K562 (cell line): ENCODE results near the gene XPC. TPM values are rescaled to one million over a fixed set of nuclear protein-coding genes. Genes with fewer than 3 reads are reported as not detected.
A peak's percentile ranks its signal among the peaks of the same experiment; 100 is the strongest.

Experiments used
- ATAC-seq: fragments of 200-7000 bp; cut with Tn5 transposase; 3 replicates; pipeline ENCODE4 v1.9.1; 2020; ENCODE audit warnings: moderate library complexity
- BruUV-seq: library from RNA; stranded (reverse); fragments of 400-500 nt; replicated peaks from 2 replicates; lab custom pipeline; 2021; lab: Mats Ljungman, UMichigan
- CTCF ChIA-PET: fragments of 300-600 bp; formaldehyde crosslinking; extraction: SDS; loops from one replicate; lab custom pipeline; 2021; ENCODE audit warnings: low intra/inter-chr PET ratio; lab: Yijun Ruan, JAX
- POLR2A ChIA-PET: fragments of 300-600, 350-650 bp; sonication (Branson Sonifier 250); formaldehyde crosslinking; extraction: SDS; loops from one replicate; lab custom pipeline; 2021; ENCODE audit warnings: antibody characterized with exemption, inconsistent platforms; lab: Yijun Ruan, JAX
- DNase-seq, 4 experiments: peaks; one replicate each; pipeline versions ENCODE4 v3.0.0 to v3.0.0-alpha.2; 2011 to 2018; ENCODE audit warnings: low spot score in 3 of 4, mixed read lengths in 3 of 4; ENCODE audit errors: extremely low read depth in 1 of 4
- FAIRE-seq: peaks from 2 replicates; lab custom pipeline; 2011; peaks lifted over from hg19 to GRCh38; lab: Jason Lieb, UNC
- H2AFZ ChIP-seq: 2 replicates; pipeline ENCODE4 v1.6.0; 2011; ENCODE audit warnings: low read depth, low read length, control low read depth, inconsistent platforms
- H3K27ac ChIP-seq: fragments of 200-600 bp; 3 replicates; pipeline ENCODE4 v1.8.0; 2011; ENCODE audit warnings: low read depth, mild to moderate bottlenecking, control low read depth, inconsistent platforms, low read length, moderate library complexity, mixed read lengths; ENCODE audit errors: extremely low read depth
- H3K27me3 ChIP-seq, 2 experiments: fragments of 300-600 bp in 1 of 2; 2 replicates in 1 of 2; 3 replicates in 1 of 2; pipeline versions ENCODE4 v1.6.0 to v1.8.0; 2011; ENCODE audit warnings: inconsistent platforms in 2 of 2, low read length in 2 of 2, mild to moderate bottlenecking in 1 of 2, mixed read lengths in 1 of 2, moderate library complexity in 1 of 2; ENCODE audit not compliant: control insufficient read depth in 2 of 2, insufficient read depth in 2 of 2
- H3K36me3 ChIP-seq: fragments of 300-600 bp; 3 replicates; pipeline ENCODE4 v1.8.0; 2011; ENCODE audit warnings: mild to moderate bottlenecking, low read length, inconsistent platforms; ENCODE audit not compliant: control insufficient read depth, insufficient read depth
- H3K4me1 ChIP-seq, 2 experiments: fragments of 200-600 bp in 1 of 2; replicated peaks in 1 of 2; 2 replicates in 1 of 2; 3 replicates in 1 of 2; pipeline versions ENCODE4 v1.5.1 to v1.8.0; 2011; ENCODE audit warnings: inconsistent platforms in 2 of 2, low read length in 2 of 2, mild to moderate bottlenecking in 1 of 2, mixed read lengths in 1 of 2, moderate library complexity in 1 of 2; ENCODE audit not compliant: control insufficient read depth in 2 of 2, insufficient read depth in 2 of 2
- H3K4me2 ChIP-seq: 2 replicates; pipeline ENCODE4 v1.6.1; 2011; ENCODE audit warnings: low read length, control low read depth, inconsistent platforms, mixed read lengths; ENCODE audit not compliant: insufficient read depth
- H3K4me3 ChIP-seq: fragments of 200-600 bp; sonication (generic), shearing (Covaris generic); 2 replicates; pipeline ENCODE4 v1.5.1; 2016; ENCODE audit warnings: control low read depth, inconsistent platforms
- H3K79me2 ChIP-seq: fragments of 200-600 bp; 3 replicates; pipeline ENCODE4 v1.8.0; 2011; ENCODE audit warnings: low read length, inconsistent platforms; ENCODE audit not compliant: control insufficient read depth, insufficient read depth
- H3K9ac ChIP-seq, 2 experiments: 2 replicates each; pipeline versions ENCODE4 v1.6.0 to v1.6.1; 2011; ENCODE audit warnings: low read depth in 2 of 2, low read length in 2 of 2, control low read depth in 1 of 2, inconsistent platforms in 1 of 2, mild to moderate bottlenecking in 1 of 2, mixed read lengths in 1 of 2; ENCODE audit not compliant: insufficient read depth in 1 of 2
- H3K9me1 ChIP-seq: one replicate; pipeline ENCODE4 v1.6.0; 2011; ENCODE audit warnings: inconsistent platforms, mild to moderate bottlenecking, low read length, moderate library complexity; ENCODE audit not compliant: control insufficient read depth, insufficient read depth
- H3K9me3 ChIP-seq: replicated peaks from 2 replicates; pipeline ENCODE4 v1.5.1; 2011; ENCODE audit warnings: low read depth, low read length, inconsistent platforms; ENCODE audit not compliant: control insufficient read depth, insufficient read depth
- H4K20me1 ChIP-seq: replicated peaks from 2 replicates; pipeline ENCODE4 v1.6.1; 2011; ENCODE audit warnings: low read length, inconsistent platforms, mixed read lengths; ENCODE audit not compliant: control insufficient read depth, insufficient read depth
- ARNT ChIP-seq, 2 experiments: fragments of 450-650 bp; IDR thresholded peaks; 2 replicates each; pipeline ENCODE4 v1.6.1; 2016; ENCODE audit warnings: mild to moderate bottlenecking in 1 of 2
- CBX3 ChIP-seq, 2 experiments: IDR thresholded peaks; 1 replicate in 1 of 2; 2 replicates in 1 of 2; pipeline ENCODE4 v1.6.1; 2012; ENCODE audit warnings: inconsistent platforms in 2 of 2, low read length in 2 of 2, borderline replicate concordance in 1 of 2, control low read depth in 1 of 2
- CSDE1 ChIP-seq, 2 experiments: fragments of 450-650 bp; IDR thresholded peaks; 2 replicates each; pipeline ENCODE4 v1.6.1; 2016; ENCODE audit warnings: mild to moderate bottlenecking in 1 of 2
- HDAC2 ChIP-seq: fragments of 450-650 bp; IDR thresholded peaks from 2 replicates; pipeline ENCODE4 v1.6.1; 2016; ENCODE audit warnings: mild to moderate bottlenecking
- IFI16 ChIP-seq: fragments of 250-450 bp; sonication (Bioruptor Pico); IDR thresholded peaks from 2 replicates; pipeline ENCODE4 v2.1.2; 2022; ENCODE audit warnings: mild to moderate bottlenecking, inconsistent platforms
- KAT7 ChIP-seq: sonication (generic); formaldehyde crosslinking; IDR thresholded peaks from 2 replicates; pipeline ENCODE4 v1.8.0; 2022; ENCODE audit warnings: missing genetic modification reagents, mild to moderate bottlenecking, borderline replicate concordance
- MLX ChIP-seq, 2 experiments: fragments of 450-650 bp in 1 of 2; sonication (generic) in 1 of 2; formaldehyde crosslinking; conservative IDR thresholded peaks; 2 replicates each; pipeline versions ENCODE4 v1.4.0 to v1.8.1; 2020 to 2022; ENCODE audit warnings: mild to moderate bottlenecking in 1 of 2, missing genetic modification reagents in 1 of 2
- MXI1 ChIP-seq: IDR thresholded peaks from 2 replicates; pipeline ENCODE4 v1.6.1; 2011; ENCODE audit warnings: low read depth, mild to moderate bottlenecking, improper control_type of control experiment, low read length
- NBN ChIP-seq: fragments of 450-650 bp; IDR thresholded peaks from 2 replicates; pipeline ENCODE4 v1.6.1; 2016; ENCODE audit warnings: low read depth, mild to moderate bottlenecking
- NR2C2 ChIP-seq, 2 experiments: fragments of 200-800 bp in 1 of 2; sonication (Bioruptor generic) in 1 of 2; sonication (generic) in 1 of 2; formaldehyde crosslinking in 1 of 2; IDR thresholded peaks; 2 replicates each; pipeline versions ENCODE4 v1.6.1 to v1.8.0; 2016 to 2022; ENCODE audit warnings: mild to moderate bottlenecking in 1 of 2, missing compliant biosample characterization in 1 of 2, missing genetic modification characterization in 1 of 2, missing genetic modification reagents in 1 of 2
- NRF1 ChIP-seq, 2 experiments: fragments of 450-650 bp; IDR thresholded peaks in 1 of 2; conservative IDR thresholded peaks in 1 of 2; 2 replicates each; pipeline ENCODE4 v1.6.1; 2014; ENCODE audit warnings: mild to moderate bottlenecking in 2 of 2
- SOX6 ChIP-seq: fragments of 450-650 bp; IDR thresholded peaks from 2 replicates; pipeline ENCODE4 v1.6.1; 2014; ENCODE audit warnings: mild to moderate bottlenecking
- ZNF12 ChIP-seq: sonication (generic); formaldehyde crosslinking; IDR thresholded peaks from 2 replicates; pipeline ENCODE4 v1.4.0; 2020; ENCODE audit warnings: mild to moderate bottlenecking, missing genetic modification reagents
- ZNF274 ChIP-seq: IDR thresholded peaks from 2 replicates; pipeline ENCODE4 v1.6.1; 2011; ENCODE audit warnings: low read depth, mild to moderate bottlenecking, low read length, moderate library complexity, borderline replicate concordance
- ZNF644 ChIP-seq: fragments of 200-800 bp; sonication (Bioruptor generic); IDR thresholded peaks from 2 replicates; pipeline ENCODE4 v1.6.1; 2016; ENCODE audit warnings: low read depth, missing genetic modification characterization, missing compliant biosample characterization
- WGBS: fragments of 100-300 bp; shearing (Covaris generic); methylation state at CpG from one replicate; pipeline ENCODE4 v1.1.6; 2016; ENCODE audit warnings: low coverage, mixed read lengths; ENCODE audit not compliant: insufficient coverage; ENCODE audit errors: missing lambda C conversion rate; 5-methylcytosine and 5-hydroxymethylcytosine counted together
- in situ Hi-C: fragments of 300-500 bp; cut with MboI; formaldehyde crosslinking; loops from 4 replicates; pipeline ENCODE4 v1.15.0; 2018; ENCODE audit warnings: inconsistent platforms, mixed read lengths
- intact Hi-C: fragments of 100-400 bp; cut with micrococcal nuclease; formaldehyde crosslinking; loops from 2 replicates; pipeline ENCODE4 v1.14.2; 2022
- polyA plus RNA-seq, 8 experiments: library from polyadenylated mRNA; depleted of rRNA in 4 of 8; stranded (reverse) in 5 of 8; unstranded in 3 of 8; fragments of >200 nt; fragmentation: Nextera tagmentation in 2 of 8; fragmentation: Illumina TruSeq in 1 of 8; extraction: Ambion mirVana in 2 of 8; extraction: Trizol in 1 of 8; gene quantifications; 2 replicates each; pipeline versions ENCODE4 v1.2.1 to v1.2.3, GENCODE V29; 2011 to 2014; ENCODE audit warnings: inconsistent platforms in 1 of 8, missing spikeins in 1 of 8
- total RNA-seq, 7 experiments: library from RNA; depleted of rRNA in 6 of 7; stranded (reverse); fragments of >200 nt in 6 of 7; fragmentation: Illumina TruSeq in 2 of 7; extraction: Trizol in 2 of 7; gene quantifications; 2 replicates each; pipeline versions ENCODE4 v1.2.1 to v1.2.3, GENCODE V29; 2011 to 2021; ENCODE audit warnings: low replicate concordance in 1 of 7

The XPC gene
- total and polyA plus RNA-seq, 9 of the 15 experiments (the other 6 are each of a cell fraction or from before 2014, with no cell fraction given): 3.8 to 54.7 (median 41.3) TPM

GRCh38 chr3:14179795-14180194 is 1.4 kb upstream of the XPC start:
- H3K79me2 ChIP-seq: peaks cover 88% of the 10 kb centered on the region
- H3K27me3 ChIP-seq: no peaks in the 10 kb centered on the region
- in situ Hi-C loops: no loop called here
- ChIA-PET POLR2A (interaction anchor here (0.7 to 3.5 kb wide), 14 partner anchors 9 to 284 kb away, joined by 3 to 28 read pairs (median 7); no protein-coding TSS in a partner anchor), CTCF (no interaction called here)
- no peaks in the 10 kb centered on the region for H4K20me1 ChIP-seq
- peak overlapping the region; percentile 65 for H3K4me3 ChIP-seq
- intact Hi-C loops: loop anchor here (5.0 kb wide), 1 partner anchor 282 kb away; no protein-coding TSS in a partner anchor
- FAIRE-seq (no peak), DNase-seq (no peak), ATAC-seq (no peak)
- 0 out of 2 replicates have a peak, but pooled peaks have one; percentile 45 for TF ChIP-seq KAT7 (CRISPR knock-in tag)
- no peak for TF ChIP-seq ZNF12 (CRISPR knock-in tag)
- TF ChIP-seq MLX (CRISPR knock-in tag; conservative IDR thresholded peaks at IDR 0.05): no peak
- H3K9ac ChIP-seq: peak overlapping the region in 1 of 2 experiments; percentile 97; a peak in 2 of 4 replicates
- H3K27ac ChIP-seq: peak overlapping the region; percentile 89; the same call in 2 of the 3 replicates
- peaks cover 41% of the 10 kb centered on the region for H3K36me3 ChIP-seq
- H3K4me2 ChIP-seq: peak overlapping the region; percentile 94
- WGBS: 44% methylated on average over 1 of the region's 1 CpG
- H3K4me1 ChIP-seq: peaks cover 13 to 38% of the 10 kb centered on the region in 2 experiments
- no peak overlapping the region for H2AFZ ChIP-seq
- BruUV-seq: no TSS peak
- H3K9me3 ChIP-seq: no peaks in the 10 kb centered on the region
- H3K9me1 ChIP-seq: no peaks in the 10 kb centered on the region

DNA sequence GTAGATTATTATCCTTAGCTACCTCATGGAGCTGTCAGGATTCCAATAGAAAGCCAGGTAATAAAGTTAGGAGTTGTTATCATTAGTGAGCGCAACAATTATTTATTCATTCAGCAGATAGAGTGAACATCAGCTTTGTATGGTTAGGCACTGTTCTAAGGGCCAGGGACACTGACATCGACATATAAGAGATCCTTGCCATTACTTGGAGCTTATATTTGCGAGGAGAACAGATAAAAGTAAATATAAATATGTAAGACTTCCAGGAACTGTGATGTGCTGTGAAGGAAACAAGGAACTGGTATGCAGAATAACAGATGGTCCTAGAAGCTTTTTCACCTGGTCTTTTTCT is 689 bp upstream of the XPC start:
- in situ Hi-C loops: no loop called here
- BruUV-seq: TSS peak; percentile 77
- peaks cover 13 to 41% of the 10 kb centered on the region in 2 experiments for H3K4me1 ChIP-seq
- TF ChIP-seq IFI16 (CRISPR knock-in tag) (0 out of 2 replicates have a peak, but pooled peaks have one; percentile 14), NBN (0 out of 2 replicates have a peak, but pooled peaks have one; percentile 46), ZNF274 (0 out of 2 replicates have a peak, but pooled peaks have one; percentile 7), SOX6 (no peak), HDAC2 (peak; percentile 1; the same call in 1 of the 2 replicates), CSDE1 (IDR thresholded peaks at IDR 0.05) (no peak), NR2C2 (CRISPR knock-in tag; IDR thresholded peaks at IDR 0.05) (no peak), NR2C2 (tag; IDR thresholded peaks at IDR 0.05) (peak; percentile 7; the same call in 1 of the 2 replicates), ARNT (IDR thresholded peaks at IDR 0.05) (peak in 1 of 2 experiments; percentile 45; a peak in 1 of 4 replicates), NRF1 (conservative IDR thresholded peaks at IDR 0.05 in 1 of 2, IDR thresholded peaks at IDR 0.05 in 1 of 2) (no peak), CBX3 (IDR thresholded peaks at IDR 0.05; ENCODE audit: borderline replicate concordance in 1 of 2, low read length in 2 of 2) (no peak), MXI1 (0 out of 2 replicates have a peak, but pooled peaks have one; percentile 12), ZNF644 (tag) (0 out of 2 replicates have a peak, but pooled peaks have one; percentile 10)

More for the DNA sequence above, 689 bp upstream of the XPC start:
- Histone ChIP-seq H3K4me2 (peak overlapping the region; percentile 94), H2AFZ (peak overlapping the region; percentile 95), H3K27ac (peak overlapping the region; percentile 89), H3K27me3 (no peaks in the 10 kb centered on the region), H3K79me2 (peaks cover 95% of the 10 kb centered on the region), H3K9ac (peak overlapping the region; percentile 91 to 97), H4K20me1 (no peaks in the 10 kb centered on the region), H3K9me3 (no peaks in the 10 kb centered on the region), H3K4me3 (peak overlapping the region; percentile 65), H3K36me3 (peaks cover 39% of the 10 kb centered on the region), H3K9me1 (no peaks in the 10 kb centered on the region)
- intact Hi-C loops: loop anchor here (5.0 kb wide), 1 partner anchor 282 kb away; no protein-coding TSS in a partner anchor
- ATAC-seq (no peak), FAIRE-seq (no peak), DNase-seq (peak in 1 of 4 experiments; percentile 17)
- 1% methylated on average over 3 of the region's 3 CpGs for WGBS
- CTCF ChIA-PET: no interaction called here
- POLR2A ChIA-PET: interaction anchor here (0.6 to 3.5 kb wide), 29 partner anchors 9 to 864 kb away, joined by 3 to 28 read pairs (median 5); partner anchors contain the start of genes CHCHD4 and TMEM43
